Neuron (in vitro differentiated cells): ENCODE data around the gene AVPR2.

Source experiments
- H2AFZ ChIP-seq: one replicate; pipeline ENCODE4 v1.6.1; 2013; ENCODE audit warnings: low read depth, mild to moderate bottlenecking, inconsistent platforms, low read length, moderate library complexity
- H3K27me3 ChIP-seq: one replicate; pipeline ENCODE4 v1.6.1; 2013; ENCODE audit warnings: low read length; ENCODE audit not compliant: insufficient read depth
- H3K36me3 ChIP-seq: one replicate; pipeline ENCODE4 v1.6.1; 2013; ENCODE audit warnings: low read length; ENCODE audit not compliant: insufficient read depth
- H3K4me1 ChIP-seq: one replicate; pipeline ENCODE4 v1.6.1; 2013; ENCODE audit warnings: low read length; ENCODE audit not compliant: insufficient read depth
- H3K4me3 ChIP-seq: 2 replicates; pipeline ENCODE4 v1.5.1; 2013; ENCODE audit warnings: mild to moderate bottlenecking, low read length, moderate library complexity
- H3K9me3 ChIP-seq: one replicate; pipeline ENCODE4 v1.6.1; 2013; ENCODE audit warnings: low read length

The AVPR2 gene

DNA sequence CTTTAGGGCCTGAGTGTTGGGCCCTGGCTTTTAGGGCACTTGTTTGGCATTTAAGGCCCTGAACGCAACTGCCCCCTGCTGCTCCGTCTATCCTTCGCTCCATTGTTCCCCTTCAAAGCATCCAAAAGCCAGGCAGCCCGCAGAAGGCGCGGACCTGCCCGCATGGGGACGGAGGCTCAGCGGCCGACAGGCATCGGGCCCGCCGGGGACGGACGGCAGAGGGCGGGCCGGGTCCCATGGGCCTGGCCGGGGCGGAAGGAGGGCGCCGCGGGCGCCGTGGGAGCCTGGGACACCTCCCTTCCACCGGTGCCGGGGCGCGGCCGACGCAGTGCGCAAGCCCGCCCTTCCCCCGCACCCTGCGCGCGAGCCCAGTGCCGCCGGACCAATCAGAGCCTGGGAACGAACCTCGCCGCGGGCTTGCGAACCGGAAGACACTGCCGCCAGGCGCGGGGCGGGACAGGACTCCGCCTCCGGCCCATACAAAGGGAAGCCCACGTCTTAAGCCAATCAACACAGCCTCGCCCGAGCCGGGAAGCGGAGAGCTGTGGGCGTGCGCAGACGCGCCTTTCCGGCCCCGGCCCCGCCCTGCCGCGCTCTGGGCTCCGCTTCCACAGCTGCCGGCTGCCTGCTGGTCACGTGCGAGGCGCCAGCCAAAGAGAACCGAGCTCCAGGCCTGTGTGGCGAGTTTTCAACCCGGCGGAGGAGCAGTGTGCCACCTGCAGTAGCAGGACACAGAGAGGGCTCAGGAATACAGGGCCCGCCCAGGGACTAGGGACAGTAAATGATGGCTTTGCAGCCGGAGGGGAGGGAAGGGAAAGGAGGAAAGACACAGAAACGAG, 23.7 kb downstream of the AVPR2 start:
- H3K4me3 ChIP-seq = peak overlapping the region; percentile 67
- H2AFZ ChIP-seq = no peak overlapping the region
- no peaks in the 10 kb centered on the region for H3K9me3 ChIP-seq

DNA sequence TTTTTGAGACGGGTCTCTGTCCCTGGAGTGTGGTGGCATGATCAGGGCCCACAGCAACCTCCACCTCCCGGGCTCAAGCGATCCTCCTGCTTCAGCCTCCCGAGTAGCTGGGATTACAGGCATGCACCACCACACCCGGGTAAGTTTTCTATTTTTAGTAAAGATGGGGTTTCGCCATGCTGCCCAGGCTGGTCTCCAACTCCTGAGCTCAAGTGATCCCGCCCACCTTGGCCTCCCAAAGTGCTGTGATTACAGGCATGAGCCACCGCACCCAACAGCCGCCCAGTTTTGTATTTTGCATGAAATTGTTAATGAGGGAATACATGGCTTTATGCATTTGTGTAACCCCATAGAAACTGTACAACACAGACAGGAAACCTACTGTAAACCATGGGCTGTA, 24.4 kb downstream of the AVPR2 start:
- H3K4me1 ChIP-seq = peaks cover 14% of the 10 kb centered on the region
- no peak overlapping the region for H2AFZ ChIP-seq
- H3K27me3 ChIP-seq = peaks cover 16% of the 10 kb centered on the region
- no peaks in the 10 kb centered on the region for H3K9me3 ChIP-seq
- H3K4me3 ChIP-seq = no peak overlapping the region
- H3K36me3 ChIP-seq = peaks cover 9% of the 10 kb centered on the region

More for the DNA sequence above, 23.7 kb downstream of the AVPR2 start:
- peaks cover 16% of the 10 kb centered on the region for H3K27me3 ChIP-seq
- H3K4me1 ChIP-seq = peaks cover 10% of the 10 kb centered on the region
- H3K36me3 ChIP-seq = peaks cover 9% of the 10 kb centered on the region

DNA sequence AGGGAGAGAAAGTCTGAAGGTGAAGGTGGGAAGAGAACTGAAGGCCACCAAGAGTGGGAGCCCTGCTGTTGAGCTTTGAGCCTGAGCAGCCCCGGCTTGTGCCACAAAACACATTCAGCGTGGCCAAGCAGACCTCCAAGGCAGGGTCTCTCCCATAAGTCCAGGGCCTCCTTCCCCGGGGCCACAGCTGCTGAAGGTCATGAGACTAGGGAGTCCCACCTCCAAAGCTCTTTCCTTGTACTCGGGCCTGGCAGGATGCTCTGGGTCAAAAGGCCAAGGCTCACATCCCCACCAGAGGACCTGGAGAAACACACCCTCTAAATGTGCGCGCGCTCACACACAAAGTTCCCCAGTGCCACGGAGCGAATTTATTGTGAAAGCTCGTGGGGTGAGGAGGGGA, 25.1 kb downstream of the AVPR2 start:
- Histone ChIP-seq H3K4me1 (peaks cover 15% of the 10 kb centered on the region), H3K36me3 (peaks cover 9% of the 10 kb centered on the region), H3K4me3 (no peak overlapping the region), H3K27me3 (peaks cover 16% of the 10 kb centered on the region), H2AFZ (no peak overlapping the region), H3K9me3 (no peaks in the 10 kb centered on the region)

DNA sequence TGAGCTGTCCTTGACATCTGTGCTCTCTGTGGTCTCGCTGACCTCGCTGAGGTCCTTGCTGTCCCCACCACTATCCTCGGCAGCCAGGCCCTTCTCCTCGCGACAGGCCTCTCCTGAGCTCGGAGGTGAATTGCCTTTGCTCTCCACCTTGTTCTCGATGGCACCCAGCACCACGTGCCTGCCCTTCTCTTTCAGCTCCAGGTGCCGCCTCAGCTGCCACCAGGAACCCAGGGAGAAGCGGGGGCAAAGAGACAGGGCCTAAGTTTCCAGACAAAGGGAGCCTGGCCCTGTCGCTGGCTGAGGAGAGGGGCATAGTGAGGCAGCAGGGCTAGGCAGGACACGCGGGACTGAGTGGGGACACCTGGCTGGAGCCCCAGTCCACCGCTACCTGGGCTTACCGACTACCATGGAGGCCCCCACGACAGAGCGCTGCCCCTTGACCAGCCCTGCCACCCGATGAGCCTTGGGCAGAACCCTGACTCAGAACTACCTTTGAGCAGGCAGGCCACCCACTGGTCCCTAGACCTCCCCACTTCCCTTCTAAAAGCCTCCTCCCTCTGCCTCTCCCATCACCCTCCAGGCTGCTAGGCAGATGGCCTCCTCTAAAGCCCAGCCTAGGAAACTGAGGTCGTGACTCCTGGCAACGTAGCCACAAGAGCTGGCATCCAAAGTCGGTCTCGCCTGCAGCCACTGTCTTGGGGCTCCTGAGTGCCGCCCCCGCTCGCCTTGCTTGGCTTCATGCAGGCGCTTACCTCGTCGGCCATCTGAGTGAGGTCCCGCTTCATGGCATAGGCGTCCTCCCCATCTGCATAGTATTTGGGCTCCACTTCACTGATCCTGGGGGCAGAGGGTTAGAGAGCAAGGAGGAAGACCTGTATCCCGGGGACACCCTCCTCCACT, 25.8 kb downstream of the AVPR2 start:
- H3K36me3 ChIP-seq = peaks cover 9% of the 10 kb centered on the region
- H3K27me3 ChIP-seq = peaks cover 16% of the 10 kb centered on the region
- H3K4me3 ChIP-seq = no peak overlapping the region
- H3K9me3 ChIP-seq = no peaks in the 10 kb centered on the region
- H2AFZ ChIP-seq = no peak overlapping the region
- H3K4me1 ChIP-seq = peaks cover 15% of the 10 kb centered on the region

DNA sequence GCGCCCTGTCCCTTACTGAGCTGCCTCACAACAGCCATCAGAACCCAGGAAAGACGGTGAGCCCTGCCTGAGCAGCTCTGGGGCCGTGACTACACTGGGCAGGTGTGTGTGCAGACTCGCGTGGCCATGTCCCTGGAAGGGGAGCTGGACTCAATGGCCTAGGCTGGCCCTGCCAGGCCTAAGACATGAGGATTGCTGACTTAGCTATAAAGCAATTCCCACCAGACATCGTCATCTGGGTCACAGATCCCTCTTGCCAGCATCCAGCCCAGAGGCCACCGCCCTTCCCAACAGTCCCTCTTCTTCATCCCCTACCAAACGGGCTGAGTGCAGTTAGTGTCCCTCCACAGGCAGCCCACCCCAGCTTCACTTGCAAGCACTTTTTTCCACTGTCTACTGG, 26.7 kb downstream of the AVPR2 start:
- H3K4me3 ChIP-seq = no peak overlapping the region
- H3K4me1 ChIP-seq = peaks cover 15% of the 10 kb centered on the region
- H2AFZ ChIP-seq = no peak overlapping the region
- H3K27me3 ChIP-seq = peaks cover 14% of the 10 kb centered on the region
- peaks cover 9% of the 10 kb centered on the region for H3K36me3 ChIP-seq
- H3K9me3 ChIP-seq = no peaks in the 10 kb centered on the region

DNA sequence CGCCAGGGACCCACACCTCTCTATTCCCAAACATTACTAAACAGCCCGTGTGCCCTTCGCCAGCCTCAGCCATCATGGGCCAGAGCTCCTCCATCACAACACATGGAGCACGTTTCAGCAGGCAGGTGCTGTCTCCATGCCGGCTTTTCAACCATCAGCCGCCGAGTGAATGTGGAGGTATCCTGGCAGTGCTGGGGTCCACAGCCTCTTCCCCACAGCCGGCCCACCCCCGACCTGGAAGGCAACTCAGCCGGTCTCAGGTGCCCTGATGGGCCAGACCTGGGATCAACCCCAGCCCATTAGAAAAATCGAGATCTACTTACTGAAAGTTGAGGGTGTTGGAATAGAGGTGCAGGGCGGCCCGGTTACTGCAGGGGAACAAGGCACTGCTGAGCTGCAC, 27.3 kb downstream of the AVPR2 start:
- Histone ChIP-seq H2AFZ (no peak overlapping the region), H3K4me3 (no peak overlapping the region), H3K27me3 (peaks cover 17% of the 10 kb centered on the region), H3K9me3 (no peaks in the 10 kb centered on the region), H3K36me3 (peaks cover 9% of the 10 kb centered on the region), H3K4me1 (peaks cover 12% of the 10 kb centered on the region)

DNA sequence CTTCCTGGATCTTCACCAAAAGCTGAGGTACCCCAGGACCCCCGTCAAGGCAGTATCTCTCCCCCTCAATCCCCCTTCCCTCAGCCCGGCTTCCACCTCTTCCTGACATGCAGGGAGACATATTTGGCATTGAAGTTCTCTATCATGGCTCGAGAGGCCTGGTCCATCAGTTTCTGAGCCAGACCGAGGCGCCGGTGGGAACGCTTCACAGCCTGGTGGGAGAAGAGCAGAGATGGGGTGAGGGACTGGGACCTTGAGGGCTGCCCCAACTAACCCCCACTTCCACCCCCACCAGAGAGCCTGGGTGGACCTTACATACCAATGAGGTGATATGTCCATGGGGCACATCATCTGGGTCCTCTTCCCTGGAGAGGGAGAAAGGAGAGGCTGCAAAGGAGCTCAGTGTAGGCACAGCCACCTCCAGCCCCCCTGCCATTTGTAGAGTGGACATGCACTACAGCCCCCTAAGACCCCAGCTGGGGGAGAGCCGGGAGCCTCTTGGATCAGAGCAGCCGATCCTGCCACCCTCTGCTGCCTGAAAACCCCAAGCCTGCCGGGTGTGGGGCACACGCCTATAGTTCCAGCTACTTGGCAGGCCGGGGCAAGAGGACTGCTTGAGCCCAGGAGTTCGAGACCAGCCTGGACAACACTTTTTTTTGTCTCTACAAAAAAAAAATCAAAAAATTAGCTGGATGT, 27.9 kb downstream of the AVPR2 start:
- peaks cover 9% of the 10 kb centered on the region for H3K36me3 ChIP-seq
- peaks cover 17% of the 10 kb centered on the region for H3K27me3 ChIP-seq
- H3K4me1 ChIP-seq = peaks cover 8% of the 10 kb centered on the region
- no peak overlapping the region for H3K4me3 ChIP-seq
- no peaks in the 10 kb centered on the region for H3K9me3 ChIP-seq
- H2AFZ ChIP-seq = no peak overlapping the region

DNA sequence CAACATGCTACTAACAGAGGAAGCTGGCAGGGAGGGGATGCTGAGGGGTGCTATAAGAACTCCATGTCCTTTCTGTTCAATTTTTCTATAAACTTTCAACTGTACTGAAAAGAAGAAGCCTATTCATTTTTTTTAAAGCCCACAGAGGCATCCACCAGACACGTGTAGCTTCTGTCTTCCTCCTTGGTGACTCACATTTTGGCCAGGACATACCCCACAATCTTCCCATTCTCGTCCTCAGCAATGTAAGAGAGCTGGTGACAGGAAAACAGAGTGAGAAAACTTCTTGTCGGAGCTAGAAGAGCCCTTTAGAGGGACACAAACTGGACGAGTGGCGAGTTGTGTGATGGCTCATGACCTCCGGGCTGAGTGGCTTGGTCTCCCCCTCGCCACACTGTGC, 29.3 kb downstream of the AVPR2 start:
- Histone ChIP-seq H3K9me3 (no peaks in the 10 kb centered on the region), H3K27me3 (peaks cover 17% of the 10 kb centered on the region), H3K4me1 (peaks cover 7% of the 10 kb centered on the region), H3K36me3 (peaks cover 9% of the 10 kb centered on the region), H2AFZ (no peak overlapping the region), H3K4me3 (peak overlapping the region; percentile 54)

DNA sequence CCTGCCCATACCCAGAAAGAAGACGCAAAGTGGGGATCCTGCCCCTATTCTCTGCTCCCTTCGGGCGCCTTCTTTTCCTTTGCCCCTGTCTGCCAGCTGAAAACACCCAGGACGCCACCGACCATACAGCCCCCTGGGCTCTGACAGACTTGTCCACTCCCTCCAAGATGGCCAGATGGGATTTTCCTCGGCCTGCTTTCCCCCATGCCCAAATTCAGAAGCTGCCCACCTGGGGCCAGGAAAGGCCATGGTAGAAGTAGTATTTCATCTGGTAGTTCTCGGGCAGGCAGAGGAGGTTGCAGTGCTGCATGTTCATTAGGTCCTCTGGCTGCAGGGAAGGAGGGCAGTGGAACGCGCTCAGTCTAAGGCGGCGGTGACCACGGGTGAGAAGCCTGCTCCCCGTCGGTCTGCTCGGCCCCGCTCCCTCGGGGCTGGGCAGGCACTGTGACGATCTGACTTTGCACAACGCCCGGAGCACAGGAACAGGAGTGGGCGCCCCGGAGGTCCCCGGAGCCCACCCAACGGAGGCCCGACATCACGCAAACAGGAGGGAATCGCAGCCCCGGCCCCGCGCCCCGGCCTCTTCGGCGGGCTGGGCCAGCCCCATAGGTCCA, 29.8 kb downstream of the AVPR2 start:
- peaks cover 9% of the 10 kb centered on the region for H3K36me3 ChIP-seq
- H3K27me3 ChIP-seq = peaks cover 17% of the 10 kb centered on the region
- peak overlapping the region; percentile 54 for H3K4me3 ChIP-seq
- H2AFZ ChIP-seq = no peak overlapping the region
- H3K9me3 ChIP-seq = no peaks in the 10 kb centered on the region
- H3K4me1 ChIP-seq = peaks cover 5% of the 10 kb centered on the region

DNA sequence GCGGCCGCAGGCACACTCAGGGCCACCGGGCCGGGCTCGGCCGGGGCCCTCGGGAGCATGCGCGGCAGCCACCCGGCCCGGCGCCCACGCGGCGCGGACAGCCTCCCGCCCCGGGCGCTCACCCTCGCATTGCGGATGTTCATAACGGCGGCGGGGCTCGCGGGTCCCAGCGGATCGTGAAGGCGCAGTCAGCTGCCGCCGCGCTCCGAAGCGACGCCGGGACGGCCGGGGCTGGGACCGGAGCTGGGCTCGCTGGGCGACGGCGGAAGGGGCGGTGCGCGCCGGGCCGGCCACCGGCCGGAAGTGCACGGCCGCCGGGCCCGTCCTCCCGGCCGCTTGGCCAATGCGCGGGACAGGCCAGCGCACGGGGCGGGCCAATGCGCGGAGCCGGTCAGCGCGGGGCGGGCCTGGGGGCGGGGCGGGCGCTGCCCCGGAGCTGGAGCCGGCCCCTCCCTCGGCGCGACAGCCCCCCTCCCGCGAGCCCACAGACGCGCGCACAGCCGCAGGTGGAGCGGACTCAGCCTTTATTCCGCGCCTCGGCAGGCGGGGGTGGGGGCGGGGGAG, 30.4 kb downstream of the AVPR2 start, which contains the start of gene NAA10:
Gene NAA10, minus strand, starts transcription at position 276 of the 564 bp plus-strand sequence. Its CDS starts 133 bp downstream, at position 143.
- H2AFZ ChIP-seq = no peak within 1 kb of the TSS
- peaks cover 5% of the 10 kb centered on the region for H3K4me1 ChIP-seq
- H3K4me3 ChIP-seq = peak within 1 kb of the TSS; percentile 54
- peaks cover 9% of the 10 kb centered on the region for H3K36me3 ChIP-seq
- peaks cover 15% of the 10 kb centered on the region for H3K27me3 ChIP-seq
- no peaks in the 10 kb centered on the region for H3K9me3 ChIP-seq

DNA sequence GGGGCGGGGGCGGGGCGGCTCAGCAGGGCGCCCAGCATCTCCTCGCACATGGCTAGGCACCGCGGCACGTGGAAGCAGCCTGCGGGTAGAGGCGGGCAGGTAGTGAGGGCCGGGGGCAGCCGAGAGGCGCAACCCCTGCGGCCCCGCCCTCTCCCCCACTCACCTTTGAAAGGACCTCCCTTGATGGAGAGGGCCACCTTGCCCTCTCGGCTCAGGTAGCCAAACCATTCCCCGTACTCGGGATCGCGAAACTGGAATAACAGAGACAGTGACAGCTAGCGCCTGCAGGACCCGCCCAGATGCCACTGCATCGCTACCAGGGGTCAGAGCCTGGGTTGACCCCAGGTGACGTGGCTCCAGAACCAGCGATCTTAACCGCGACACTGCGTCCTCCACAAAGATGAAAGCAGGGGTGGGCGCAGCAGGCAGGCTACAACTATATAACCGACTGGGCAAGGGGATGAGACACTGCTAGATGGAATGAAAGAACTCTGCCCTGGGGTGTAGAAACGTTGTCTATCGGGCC, 30.9 kb downstream of the AVPR2 start:
- H2AFZ ChIP-seq = no peak overlapping the region
- peaks cover 9% of the 10 kb centered on the region for H3K27me3 ChIP-seq
- H3K4me1 ChIP-seq = peaks cover 5% of the 10 kb centered on the region
- no peak overlapping the region for H3K4me3 ChIP-seq
- H3K36me3 ChIP-seq = peaks cover 9% of the 10 kb centered on the region
- H3K9me3 ChIP-seq = no peaks in the 10 kb centered on the region

DNA sequence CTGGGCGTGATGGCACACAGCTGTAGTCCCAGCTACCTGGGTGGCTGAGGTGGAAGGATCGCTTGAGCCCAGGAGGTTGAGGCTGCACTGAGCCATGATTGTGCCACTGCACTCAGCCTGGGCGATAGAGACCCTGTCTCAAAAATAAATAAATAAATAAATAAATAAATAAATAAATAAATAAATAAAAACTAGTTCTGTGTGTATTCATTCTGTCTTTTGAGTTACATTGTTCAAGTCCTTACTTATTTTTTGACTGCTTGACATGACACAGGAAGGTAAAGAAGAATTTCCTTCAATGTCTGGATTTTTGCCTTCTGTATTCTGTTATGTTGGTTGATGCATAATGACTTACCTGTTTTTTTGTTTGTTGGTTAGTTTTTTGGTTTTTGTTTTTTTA, 32.6 kb downstream of the AVPR2 start:
- no peaks in the 10 kb centered on the region for H3K9me3 ChIP-seq
- H3K27me3 ChIP-seq = peaks cover 5% of the 10 kb centered on the region

More for the DNA sequence above, 32.6 kb downstream of the AVPR2 start:
- Histone ChIP-seq H2AFZ (no peak overlapping the region), H3K4me3 (no peak overlapping the region), H3K4me1 (peaks cover 9% of the 10 kb centered on the region), H3K36me3 (peaks cover 4% of the 10 kb centered on the region)
